Panc1 (cell line): Measurements from ENCODE around the gene PKD1L1. TPM values are rescaled to one million over a fixed set of nuclear protein-coding genes. Genes with fewer than 3 reads are reported as not detected.

Experiments used
- ATAC-seq: fragments of 200-7000 bp; cut with Tn5 transposase; 2 replicates; pipeline ENCODE4 v1.9.1; 2020; ENCODE audit warnings: mild to moderate bottlenecking, moderate library complexity
- BruUV-seq: library from RNA; stranded (reverse); fragments of 400-500 nt; replicated peaks from 2 replicates; lab custom pipeline; 2021; lab: Mats Ljungman, UMichigan
- CTCF ChIA-PET: fragments of 300-600 bp; sonication (Branson Sonifier 250); formaldehyde crosslinking; loops from one replicate; lab custom pipeline; 2022; ENCODE audit warnings: antibody characterized with exemption; lab: Charles Lee
- POLR2A ChIA-PET: fragments of 300-600 bp; sonication (Branson Sonifier 250); formaldehyde crosslinking; loops from one replicate; lab custom pipeline; 2022; ENCODE audit warnings: antibody characterized with exemption; lab: Charles Lee
- DNase-seq: peaks from one replicate; pipeline ENCODE4 v3.0.0-alpha.2; 2010; ENCODE audit warnings: low read depth, low spot score
- H3K27ac ChIP-seq: 2 replicates; pipeline ENCODE4 v1.5.1; 2011; ENCODE audit warnings: mild to moderate bottlenecking, low read length, inconsistent platforms
- H3K27me3 ChIP-seq: fragments of 200-500 bp; sonication (Bioruptor generic); 2 replicates; pipeline ENCODE4 v1.6.0; 2014; ENCODE audit warnings: low read length, inconsistent platforms; ENCODE audit not compliant: control insufficient read depth, insufficient read depth
- H3K36me3 ChIP-seq: fragments of 200-500 bp; sonication (Bioruptor generic); 2 replicates; pipeline ENCODE4 v1.5.1; 2014; ENCODE audit warnings: inconsistent platforms, mild to moderate bottlenecking, low read length, moderate library complexity; ENCODE audit not compliant: control insufficient read depth, insufficient read depth
- H3K4me1 ChIP-seq: 2 replicates; pipeline ENCODE4 v1.5.1; 2011; ENCODE audit warnings: inconsistent platforms, mild to moderate bottlenecking, low read length, moderate library complexity; ENCODE audit not compliant: control insufficient read depth, insufficient read depth
- H3K4me3 ChIP-seq, 2 experiments: 2 replicates each; pipeline ENCODE4 v1.5.1; 2011 to 2012; ENCODE audit warnings: low read depth in 2 of 2, low read length in 2 of 2, mild to moderate bottlenecking in 2 of 2, inconsistent platforms in 1 of 2, moderate library complexity in 1 of 2
- H3K9me3 ChIP-seq: fragments of 200-500 bp; sonication (Bioruptor generic); 2 replicates; pipeline ENCODE4 v1.5.1; 2014; ENCODE audit warnings: low read depth, mild to moderate bottlenecking, inconsistent platforms, low read length, moderate library complexity; ENCODE audit not compliant: control insufficient read depth, insufficient read depth
- POLR2AphosphoS5 ChIP-seq: IDR thresholded peaks from 2 replicates; pipeline ENCODE4 v1.6.1; 2012; ENCODE audit warnings: mild to moderate bottlenecking, low read depth, low read length, moderate library complexity
- SIN3A ChIP-seq: IDR thresholded peaks from 2 replicates; pipeline ENCODE4 v1.6.1; 2012; ENCODE audit warnings: low read depth, mild to moderate bottlenecking, low read length, moderate library complexity, borderline replicate concordance; ENCODE audit not compliant: insufficient read depth
- TCF7L2 ChIP-seq: IDR thresholded peaks from 2 replicates; pipeline ENCODE4 v1.6.1; 2011; ENCODE audit warnings: mild to moderate bottlenecking, low read depth, low read length, inconsistent platforms
- in situ Hi-C: cut with HindIII; loops from 2 replicates; pipeline ENCODE4 v1.10.0; 2016; ENCODE audit warnings: low sequenced_read_pairs, low pct_unique_long_range_greater_than_20kb
- intact Hi-C: fragments of 100-400 bp; cut with micrococcal nuclease; formaldehyde crosslinking; loops from one replicate; pipeline ENCODE4 v1.10.0; 2022; ENCODE audit not compliant: unreplicated experiment
- total RNA-seq: library from RNA; stranded (reverse); gene quantifications from one replicate; pipeline ENCODE4 v1.2.1, GENCODE V29; 2021; ENCODE audit not compliant: unreplicated experiment
- TF ChIP-seq, protein P1 (sequence below), 2 experiments: IDR thresholded peaks; 2 replicates each; pipeline ENCODE4 v1.6.1; 2011 to 2012; ENCODE audit warnings: low read depth in 2 of 2, control low read depth in 1 of 2, low read length in 1 of 2, mild to moderate bottlenecking in 1 of 2, moderate library complexity in 1 of 2; ENCODE audit not compliant: insufficient read depth in 1 of 2
- TF ChIP-seq, protein P2 (sequence below): fragments of 450-650 bp; IDR thresholded peaks from 2 replicates; pipeline ENCODE4 v1.5.1; 2017; ENCODE audit warnings: mild to moderate bottlenecking

Gene PKD1L1
- total RNA-seq, 1 experiment from 2014 or later: 2.2 TPM

DNA sequence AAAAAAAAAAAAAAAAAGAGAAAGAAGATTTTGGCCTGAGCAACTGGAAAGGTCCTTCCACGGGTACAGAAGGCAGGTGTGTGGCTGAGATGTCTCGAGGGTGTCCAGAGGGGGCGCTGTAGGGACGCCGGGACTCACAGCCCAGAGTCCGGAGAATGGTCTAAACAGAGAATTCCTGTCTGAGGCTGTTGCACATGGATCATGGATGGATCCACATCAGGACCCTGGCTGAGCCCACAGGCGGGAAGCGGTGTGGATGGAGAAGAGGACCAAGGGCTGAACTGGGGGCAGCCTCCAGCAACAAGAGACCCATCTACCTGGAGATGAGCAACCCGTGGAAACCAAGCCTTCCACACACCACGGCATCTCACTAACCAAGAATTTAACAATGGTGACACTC is 55.0 kb downstream of the PKD1L1 start:
- intact Hi-C loops: no loop called here
- TF ChIP-seq, protein P1, sequence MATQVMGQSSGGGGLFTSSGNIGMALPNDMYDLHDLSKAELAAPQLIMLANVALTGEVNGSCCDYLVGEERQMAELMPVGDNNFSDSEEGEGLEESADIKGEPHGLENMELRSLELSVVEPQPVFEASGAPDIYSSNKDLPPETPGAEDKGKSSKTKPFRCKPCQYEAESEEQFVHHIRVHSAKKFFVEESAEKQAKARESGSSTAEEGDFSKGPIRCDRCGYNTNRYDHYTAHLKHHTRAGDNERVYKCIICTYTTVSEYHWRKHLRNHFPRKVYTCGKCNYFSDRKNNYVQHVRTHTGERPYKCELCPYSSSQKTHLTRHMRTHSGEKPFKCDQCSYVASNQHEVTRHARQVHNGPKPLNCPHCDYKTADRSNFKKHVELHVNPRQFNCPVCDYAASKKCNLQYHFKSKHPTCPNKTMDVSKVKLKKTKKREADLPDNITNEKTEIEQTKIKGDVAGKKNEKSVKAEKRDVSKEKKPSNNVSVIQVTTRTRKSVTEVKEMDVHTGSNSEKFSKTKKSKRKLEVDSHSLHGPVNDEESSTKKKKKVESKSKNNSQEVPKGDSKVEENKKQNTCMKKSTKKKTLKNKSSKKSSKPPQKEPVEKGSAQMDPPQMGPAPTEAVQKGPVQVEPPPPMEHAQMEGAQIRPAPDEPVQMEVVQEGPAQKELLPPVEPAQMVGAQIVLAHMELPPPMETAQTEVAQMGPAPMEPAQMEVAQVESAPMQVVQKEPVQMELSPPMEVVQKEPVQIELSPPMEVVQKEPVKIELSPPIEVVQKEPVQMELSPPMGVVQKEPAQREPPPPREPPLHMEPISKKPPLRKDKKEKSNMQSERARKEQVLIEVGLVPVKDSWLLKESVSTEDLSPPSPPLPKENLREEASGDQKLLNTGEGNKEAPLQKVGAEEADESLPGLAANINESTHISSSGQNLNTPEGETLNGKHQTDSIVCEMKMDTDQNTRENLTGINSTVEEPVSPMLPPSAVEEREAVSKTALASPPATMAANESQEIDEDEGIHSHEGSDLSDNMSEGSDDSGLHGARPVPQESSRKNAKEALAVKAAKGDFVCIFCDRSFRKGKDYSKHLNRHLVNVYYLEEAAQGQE (IDR thresholded peaks at IDR 0.05; ENCODE audit: insufficient read depth in 1 of 2, low read depth in 2 of 2, low read length in 1 of 2): no peak
- no peak for TF ChIP-seq POLR2AphosphoS5
- TF ChIP-seq, protein P2, sequence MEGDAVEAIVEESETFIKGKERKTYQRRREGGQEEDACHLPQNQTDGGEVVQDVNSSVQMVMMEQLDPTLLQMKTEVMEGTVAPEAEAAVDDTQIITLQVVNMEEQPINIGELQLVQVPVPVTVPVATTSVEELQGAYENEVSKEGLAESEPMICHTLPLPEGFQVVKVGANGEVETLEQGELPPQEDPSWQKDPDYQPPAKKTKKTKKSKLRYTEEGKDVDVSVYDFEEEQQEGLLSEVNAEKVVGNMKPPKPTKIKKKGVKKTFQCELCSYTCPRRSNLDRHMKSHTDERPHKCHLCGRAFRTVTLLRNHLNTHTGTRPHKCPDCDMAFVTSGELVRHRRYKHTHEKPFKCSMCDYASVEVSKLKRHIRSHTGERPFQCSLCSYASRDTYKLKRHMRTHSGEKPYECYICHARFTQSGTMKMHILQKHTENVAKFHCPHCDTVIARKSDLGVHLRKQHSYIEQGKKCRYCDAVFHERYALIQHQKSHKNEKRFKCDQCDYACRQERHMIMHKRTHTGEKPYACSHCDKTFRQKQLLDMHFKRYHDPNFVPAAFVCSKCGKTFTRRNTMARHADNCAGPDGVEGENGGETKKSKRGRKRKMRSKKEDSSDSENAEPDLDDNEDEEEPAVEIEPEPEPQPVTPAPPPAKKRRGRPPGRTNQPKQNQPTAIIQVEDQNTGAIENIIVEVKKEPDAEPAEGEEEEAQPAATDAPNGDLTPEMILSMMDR: no peak; the same call in 1 of the 2 replicates
- TF ChIP-seq TCF7L2: no peak
- TF ChIP-seq SIN3A: no peak
- DNase-seq (no peak), ATAC-seq (no peak)
- no peaks in the 10 kb centered on the region for H3K36me3 ChIP-seq
- POLR2A ChIA-PET: no interaction called here
- 0 out of 2 replicates have a peak, but pooled peaks cover 6% of the 10 kb centered on the region for H3K4me1 ChIP-seq
- in situ Hi-C loops: no loop called here
- H3K9me3 ChIP-seq: no peaks in the 10 kb centered on the region
- no peak overlapping the region for H3K27ac ChIP-seq
- no peaks in the 10 kb centered on the region for H3K27me3 ChIP-seq
- CTCF ChIA-PET: no interaction called here
- BruUV-seq: no TSS peak
- H3K4me3 ChIP-seq: no peak overlapping the region

DNA sequence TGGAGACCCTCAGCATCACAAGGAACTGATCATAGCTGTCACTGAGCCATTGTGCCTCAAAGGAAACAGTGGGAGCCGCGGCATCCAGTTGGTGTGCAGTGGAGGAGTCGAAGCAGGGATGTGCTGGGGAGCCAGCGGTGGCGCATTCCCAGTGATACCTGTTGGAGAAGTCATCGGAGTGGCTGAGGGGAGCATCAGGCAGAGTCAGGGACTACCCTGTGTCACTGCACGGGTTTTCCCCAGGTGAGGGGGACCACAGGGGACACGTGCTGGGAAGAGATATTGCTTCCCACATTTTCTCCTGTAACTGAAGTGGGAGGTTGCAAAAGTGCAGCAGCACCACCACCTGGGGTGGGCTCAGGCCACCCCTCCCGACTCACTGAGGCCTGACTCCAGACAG is 57.7 kb downstream of the PKD1L1 start:
- ChIA-PET CTCF (no interaction called here), POLR2A (no interaction called here)
- ATAC-seq (no peak), DNase-seq (no peak)
- no peak for TF ChIP-seq TCF7L2
- no peak overlapping the region for H3K27ac ChIP-seq
- H3K9me3 ChIP-seq: no peaks in the 10 kb centered on the region
- BruUV-seq: no TSS peak
- H3K27me3 ChIP-seq: no peaks in the 10 kb centered on the region
- intact Hi-C loops: no loop called here
- no peak overlapping the region for H3K4me3 ChIP-seq
- H3K4me1 ChIP-seq: peaks cover 10% of the 10 kb centered on the region; the same call in 1 of the 2 replicates
- no peaks in the 10 kb centered on the region for H3K36me3 ChIP-seq
- in situ Hi-C loops: no loop called here

DNA sequence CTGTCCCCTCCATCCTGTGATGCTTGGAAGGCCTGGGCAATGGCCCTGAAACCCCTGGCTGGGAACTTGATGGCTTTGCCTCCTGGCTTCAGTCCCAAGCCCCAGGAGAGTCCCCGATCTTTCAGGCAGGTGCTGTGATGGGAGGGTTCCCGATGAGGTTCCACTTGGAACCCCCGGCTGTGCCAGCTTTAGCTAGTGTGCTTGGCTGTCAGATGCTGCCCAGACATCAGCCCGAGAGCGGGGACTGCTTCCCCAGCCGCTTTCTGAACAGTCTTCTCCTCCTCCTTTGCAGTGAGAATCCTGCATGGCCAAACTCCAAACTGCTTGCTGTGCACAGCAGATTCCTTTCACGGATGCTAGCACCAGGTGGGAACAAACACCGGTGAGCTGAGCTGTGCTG is 58.1 kb downstream of the PKD1L1 start:
- TF ChIP-seq, protein P2: no peak
- TF ChIP-seq POLR2AphosphoS5 (no peak), SIN3A (no peak), TCF7L2 (no peak)
- TF ChIP-seq, protein P1 (IDR thresholded peaks at IDR 0.05; ENCODE audit: insufficient read depth in 1 of 2, low read depth in 2 of 2, low read length in 1 of 2): no peak
- Histone ChIP-seq H3K36me3 (no peaks in the 10 kb centered on the region), H3K4me1 (peaks cover 8% of the 10 kb centered on the region; the same call in 1 of the 2 replicates), H3K27me3 (no peaks in the 10 kb centered on the region), H3K27ac (no peak overlapping the region), H3K4me3 (no peak overlapping the region), H3K9me3 (no peaks in the 10 kb centered on the region)
- intact Hi-C loops (no loop called here), in situ Hi-C loops (no loop called here)
- ChIA-PET CTCF (no interaction called here), POLR2A (no interaction called here)
- ATAC-seq: no peak
- no peak for DNase-seq
- no TSS peak for BruUV-seq
